Measurements from ENCODE around the gene APOD. TPM values are rescaled to one million over a fixed set of nuclear protein-coding genes. Genes with fewer than 3 reads are reported as not detected.

APOD gene
- total and polyA plus RNA-seq, 2 experiments from 2014 or later = 0.24 TPM; not detected in 1

DNA sequence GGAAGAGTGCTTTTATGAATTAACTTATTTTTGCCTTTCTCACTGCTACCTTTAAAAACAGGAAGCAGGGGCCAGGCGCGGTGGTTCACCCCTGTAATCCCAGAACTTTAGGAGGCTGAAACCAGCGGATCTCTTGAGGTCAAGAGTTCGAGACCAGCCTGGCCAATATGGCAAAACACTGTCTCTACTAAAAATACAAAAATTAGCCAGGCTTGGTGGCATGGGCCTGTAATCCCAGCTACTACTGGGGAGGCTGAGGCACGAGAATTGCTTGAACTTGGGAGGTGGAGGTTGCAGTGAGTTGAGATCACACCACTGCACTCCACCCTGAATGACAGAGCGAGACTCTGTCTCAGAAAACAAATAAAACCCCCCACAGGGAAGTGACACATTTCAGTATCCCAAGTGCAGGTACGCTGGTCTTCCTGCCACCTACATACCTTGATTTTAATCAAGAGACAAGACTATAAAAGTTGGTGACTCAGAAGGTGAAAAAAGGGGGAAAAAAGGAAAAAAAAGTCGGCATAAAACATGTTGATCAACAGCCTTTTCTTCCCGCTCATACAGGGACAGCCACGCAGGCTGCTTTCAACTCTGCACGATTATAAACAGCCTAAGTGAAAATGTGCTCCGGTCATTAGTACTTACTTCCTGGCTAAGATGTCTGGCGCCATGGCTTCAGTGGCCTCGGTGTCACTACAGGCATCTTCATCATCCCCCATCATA, 59.4 kb downstream of the APOD start:
- no peak for DNase-seq (ENCODE audit: low read depth in 1 of 2, low spot score in 1 of 2)
- H3K36me3 ChIP-seq = peaks cover 14% of the 10 kb centered on the region
- no peaks in the 10 kb centered on the region for H3K9me3 ChIP-seq (ENCODE audit: low read depth)
- no peak overlapping the region for H3K27ac ChIP-seq
- no peaks in the 10 kb centered on the region for H3K4me1 ChIP-seq (ENCODE audit: low read depth)
- TF ChIP-seq, protein P1, sequence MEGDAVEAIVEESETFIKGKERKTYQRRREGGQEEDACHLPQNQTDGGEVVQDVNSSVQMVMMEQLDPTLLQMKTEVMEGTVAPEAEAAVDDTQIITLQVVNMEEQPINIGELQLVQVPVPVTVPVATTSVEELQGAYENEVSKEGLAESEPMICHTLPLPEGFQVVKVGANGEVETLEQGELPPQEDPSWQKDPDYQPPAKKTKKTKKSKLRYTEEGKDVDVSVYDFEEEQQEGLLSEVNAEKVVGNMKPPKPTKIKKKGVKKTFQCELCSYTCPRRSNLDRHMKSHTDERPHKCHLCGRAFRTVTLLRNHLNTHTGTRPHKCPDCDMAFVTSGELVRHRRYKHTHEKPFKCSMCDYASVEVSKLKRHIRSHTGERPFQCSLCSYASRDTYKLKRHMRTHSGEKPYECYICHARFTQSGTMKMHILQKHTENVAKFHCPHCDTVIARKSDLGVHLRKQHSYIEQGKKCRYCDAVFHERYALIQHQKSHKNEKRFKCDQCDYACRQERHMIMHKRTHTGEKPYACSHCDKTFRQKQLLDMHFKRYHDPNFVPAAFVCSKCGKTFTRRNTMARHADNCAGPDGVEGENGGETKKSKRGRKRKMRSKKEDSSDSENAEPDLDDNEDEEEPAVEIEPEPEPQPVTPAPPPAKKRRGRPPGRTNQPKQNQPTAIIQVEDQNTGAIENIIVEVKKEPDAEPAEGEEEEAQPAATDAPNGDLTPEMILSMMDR (IDR thresholded peaks at IDR 0.05; ENCODE audit: low read depth, low read length) = no peak
- no peaks in the 10 kb centered on the region for H3K27me3 ChIP-seq
- H3K4me3 ChIP-seq = no peak overlapping the region

GRCh38 chr3:195522254-195523023, 61.3 kb downstream of the APOD start:
- Histone ChIP-seq H3K27ac (no peak overlapping the region), H3K4me1 (ENCODE audit: low read depth) (no peaks in the 10 kb centered on the region), H3K9me3 (ENCODE audit: low read depth) (no peaks in the 10 kb centered on the region), H3K4me3 (no peak overlapping the region), H3K36me3 (peaks cover 19% of the 10 kb centered on the region), H3K27me3 (no peaks in the 10 kb centered on the region)
- DNase-seq (ENCODE audit: low read depth in 1 of 2, low spot score in 1 of 2) = peak; percentile 51 to 57
- TF ChIP-seq, protein P1 (IDR thresholded peaks at IDR 0.05; ENCODE audit: low read depth, low read length) = peak; percentile 42

Other genes starting within 250 kb of the APOD start
- 26.5 and 44.4 TPM in 2 replicates for gene ACAP2, start 140.9 kb downstream of the APOD start, total RNA-seq
- gene ACAP2, start 140.9 kb downstream of the APOD start, polyA plus RNA-seq = 36.2 and 44.3 TPM in 2 replicates
- gene PPP1R2, start 40.6 kb downstream of the APOD start, total RNA-seq = 127 and 474 TPM in 2 replicates
- 63.0 and 87.0 TPM in 2 replicates for gene PPP1R2, start 40.6 kb downstream of the APOD start, polyA plus RNA-seq
- 5.5 and 8.7 TPM in 2 replicates for gene MUC20, start 137.0 kb upstream of the APOD start, total RNA-seq
- gene MUC20, start 137.0 kb upstream of the APOD start, polyA plus RNA-seq = 5.5 and 7.8 TPM in 2 replicates
- not detected in 2 replicates for gene MUC4, start 228.0 kb upstream of the APOD start, total RNA-seq
- gene MUC4, start 228.0 kb upstream of the APOD start, polyA plus RNA-seq = 0.16 and 0.25 TPM in 2 replicates

Measured in cardiac muscle cell (in vitro differentiated cells and primary cell).